ENCODE data around the gene COL4A5.

DNA sequence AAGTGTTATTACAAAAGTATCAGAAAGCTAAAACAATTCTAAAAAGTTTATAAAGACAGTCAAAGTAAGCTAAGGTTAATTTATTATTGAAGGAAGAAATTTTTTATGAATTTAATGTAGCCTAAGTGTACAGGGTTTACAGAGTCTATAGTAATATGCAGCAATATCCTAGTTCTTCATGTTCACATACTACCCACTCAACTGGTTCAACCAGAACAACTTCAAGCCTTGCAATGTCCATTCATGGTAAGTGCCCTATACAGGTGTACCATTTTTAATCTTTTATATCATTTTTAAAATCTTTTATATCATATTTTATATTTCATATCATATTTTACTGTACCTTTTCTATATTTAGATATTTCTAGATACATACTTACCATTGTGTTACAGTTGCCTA, 34.3 kb downstream of the COL4A5 start:
- TF ChIP-seq CTCF (IDR thresholded peaks at IDR 0.05; ENCODE audit: insufficient read depth, low read length) (no peak), POLR2AphosphoS5 (IDR thresholded peaks at IDR 0.05; ENCODE audit: low read depth) (no peak), GABPA (IDR thresholded peaks at IDR 0.05; ENCODE audit: low read depth) (no peak)
